Activated effector memory CD4-positive, alpha-beta T cell treated with Interleukin-2 at 50 U/mL for 16 hours (primary cell): ENCODE measurements around the gene CD4.

Experiments
- DNase-seq: peaks from one replicate; pipeline ENCODE4 v3.0.0-alpha.2; 2020

CD4 gene

DNA sequence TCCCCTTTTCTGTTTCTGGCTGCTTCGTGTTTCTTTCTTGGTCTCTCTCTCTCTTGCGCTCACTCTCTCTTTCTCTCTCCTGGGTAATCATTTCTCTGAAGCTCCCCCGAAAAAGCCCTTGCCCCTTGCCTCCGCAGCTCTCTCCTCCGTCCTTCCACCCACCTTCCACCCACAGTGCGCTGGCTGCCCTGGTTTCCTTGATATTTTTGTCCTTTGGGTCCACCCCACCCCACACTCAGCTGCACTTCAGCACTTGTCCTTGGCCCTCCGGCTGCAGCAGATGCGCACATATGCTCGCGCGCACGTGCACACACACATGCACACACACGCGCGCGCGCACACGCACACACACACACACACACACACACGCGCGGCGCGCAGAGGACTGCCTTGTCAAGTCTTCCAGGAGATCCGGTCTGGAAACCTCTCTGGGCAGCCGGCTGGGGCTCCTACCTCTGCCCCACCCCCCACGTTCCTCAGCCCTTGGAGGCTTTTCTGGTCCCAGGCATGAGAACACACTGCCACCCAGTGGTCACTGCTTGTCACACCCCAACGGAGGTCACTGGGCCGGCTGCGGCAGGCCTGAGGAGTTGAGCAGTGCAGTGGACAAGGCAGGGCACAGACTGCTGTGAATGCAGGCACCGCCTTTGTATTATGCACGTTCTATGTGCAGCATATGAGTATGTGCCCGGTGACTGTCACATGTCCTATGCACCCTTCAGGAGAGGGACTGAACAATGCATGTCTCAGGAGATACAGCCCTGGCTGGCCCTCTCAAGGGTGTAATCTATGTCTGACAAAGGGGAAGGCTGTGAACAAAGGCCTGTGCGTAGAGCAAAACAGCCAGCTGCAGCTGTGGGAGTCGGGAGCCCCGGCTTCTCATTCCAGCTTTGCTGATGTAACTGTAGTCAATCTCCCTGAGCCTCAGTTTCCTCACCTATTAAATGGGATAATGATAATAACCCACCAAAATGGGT lies 10.5 kb upstream of the CD4 start:
- peak; percentile 78 for DNase-seq

DNA sequence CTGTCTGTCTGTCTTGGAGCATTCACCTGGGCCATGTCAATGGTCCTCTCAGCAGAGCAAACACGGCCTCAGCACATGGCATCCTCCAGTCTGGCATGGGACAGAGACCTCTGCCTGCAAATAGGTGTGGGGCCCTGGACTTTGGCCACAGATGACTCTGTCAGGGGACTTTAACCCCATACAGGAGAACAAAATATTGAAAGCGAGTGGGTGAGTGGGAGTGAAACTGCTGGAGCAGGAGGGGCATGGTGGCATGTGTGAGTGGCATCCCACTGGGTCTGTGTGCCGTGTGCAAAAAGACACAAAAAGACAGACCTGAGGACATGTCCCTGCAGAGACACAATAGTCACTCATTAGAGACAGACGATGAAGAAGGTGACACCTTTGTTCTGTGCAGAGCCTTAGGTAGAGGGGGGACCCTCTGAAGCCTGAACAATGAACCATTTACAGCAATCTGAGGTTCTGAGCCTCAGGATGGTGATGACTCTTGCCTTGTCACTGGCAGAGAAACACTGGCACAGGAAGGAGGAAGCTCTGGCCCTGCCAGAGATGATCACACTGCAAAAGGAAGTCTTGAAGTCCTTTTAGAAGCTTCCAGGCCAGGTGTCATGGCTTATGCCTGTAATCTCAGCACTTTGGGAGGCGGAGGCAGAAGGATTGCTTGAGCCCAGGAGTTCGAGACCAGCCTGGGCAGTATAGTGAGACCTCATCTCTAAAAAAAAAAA lies 9.5 kb upstream of the CD4 start:
- no peak for DNase-seq

GRCh38 chr12:6780573-6780972 lies 8.8 kb upstream of the CD4 start:
- no peak for DNase-seq

DNA sequence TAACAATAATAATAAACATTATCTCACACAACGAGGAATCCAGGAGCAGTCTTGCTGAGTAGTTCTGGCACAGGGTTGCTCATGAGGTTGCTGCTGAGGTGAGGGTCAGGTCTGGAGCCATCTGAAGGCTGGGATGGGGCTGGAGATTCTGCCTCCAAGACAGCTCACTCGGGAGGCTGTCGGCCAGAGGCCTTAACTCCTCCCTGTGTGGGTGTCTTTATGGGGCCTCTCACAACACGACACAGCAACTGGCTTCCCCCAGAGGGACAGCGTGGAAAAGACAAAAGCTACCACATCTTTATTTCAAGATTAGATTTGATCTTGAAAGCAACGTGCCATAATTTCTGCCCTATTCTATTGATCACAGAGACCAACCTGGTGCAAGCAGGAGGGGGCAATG lies 7.2 kb upstream of the CD4 start:
- DNase-seq, result no peak

GRCh38 chr12:6782850-6783566 lies 6.3 kb upstream of the CD4 start:
- no peak for DNase-seq

DNA sequence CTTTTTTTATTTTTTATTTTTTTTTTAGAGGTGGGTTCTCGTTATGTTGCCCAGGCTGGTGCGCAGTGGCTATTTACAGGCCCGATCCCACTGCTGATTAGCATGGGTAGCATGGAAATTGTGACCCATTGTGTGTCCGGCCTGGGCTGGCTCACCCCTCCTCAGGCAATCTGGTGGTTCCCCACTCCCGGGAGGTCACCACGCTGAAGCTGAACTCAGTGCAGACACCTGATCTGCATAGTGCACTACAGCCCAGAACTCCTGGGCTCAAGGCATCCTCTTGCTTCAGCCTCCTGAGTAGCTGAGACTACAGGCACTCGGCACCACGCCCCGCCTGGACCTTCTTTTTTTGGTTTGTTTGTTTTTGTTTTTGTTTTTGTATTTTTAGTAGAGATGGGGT lies 5.5 kb upstream of the CD4 start:
- no peak for DNase-seq

- no peak for DNase-seq
Observed at GRCh38 chr12:6784296-6784695, 5.0 kb upstream of the CD4 start.

- DNase-seq, result no peak
Observed at GRCh38 chr12:6784761-6785160, 4.6 kb upstream of the CD4 start.

- DNase-seq, result no peak
Observed at GRCh38 chr12:6786416-6787094, 2.8 kb upstream of the CD4 start.

- DNase-seq, result no peak
Observed at GRCh38 chr12:6787309-6787708, 2.0 kb upstream of the CD4 start.

DNA sequence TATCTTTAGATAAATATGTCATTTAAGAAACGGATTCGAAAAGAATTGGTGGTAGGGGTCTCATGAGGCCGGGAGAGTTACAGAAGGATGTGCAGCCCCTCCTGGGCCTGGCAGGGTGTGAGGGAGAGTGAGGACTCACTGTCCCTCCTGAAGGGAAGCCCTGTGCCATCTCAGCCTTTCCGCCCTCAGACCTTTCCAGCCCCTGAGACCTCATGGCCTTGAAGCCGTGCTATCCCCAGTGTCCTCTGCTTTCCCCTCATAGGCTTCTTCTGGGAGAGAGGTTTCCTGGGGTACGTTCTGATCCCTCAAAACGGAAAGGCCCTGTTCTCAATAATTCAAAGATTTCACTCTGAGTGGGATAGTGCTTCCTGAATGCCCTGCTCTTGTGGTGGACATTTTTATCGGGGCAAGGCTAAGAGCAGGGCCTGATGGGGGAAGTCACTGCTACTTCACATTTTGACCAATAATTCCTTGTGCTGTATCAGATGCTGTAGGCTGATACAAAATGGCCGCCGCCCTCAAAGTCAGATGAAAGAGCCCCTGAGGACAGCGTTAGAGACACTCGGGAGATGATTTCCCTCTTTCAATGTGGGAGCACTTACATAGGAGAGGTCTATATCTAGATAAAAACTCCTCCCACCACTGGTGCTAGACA lies 1.3 kb downstream of the CD4 start:
- peak; percentile 39 for DNase-seq

DNA sequence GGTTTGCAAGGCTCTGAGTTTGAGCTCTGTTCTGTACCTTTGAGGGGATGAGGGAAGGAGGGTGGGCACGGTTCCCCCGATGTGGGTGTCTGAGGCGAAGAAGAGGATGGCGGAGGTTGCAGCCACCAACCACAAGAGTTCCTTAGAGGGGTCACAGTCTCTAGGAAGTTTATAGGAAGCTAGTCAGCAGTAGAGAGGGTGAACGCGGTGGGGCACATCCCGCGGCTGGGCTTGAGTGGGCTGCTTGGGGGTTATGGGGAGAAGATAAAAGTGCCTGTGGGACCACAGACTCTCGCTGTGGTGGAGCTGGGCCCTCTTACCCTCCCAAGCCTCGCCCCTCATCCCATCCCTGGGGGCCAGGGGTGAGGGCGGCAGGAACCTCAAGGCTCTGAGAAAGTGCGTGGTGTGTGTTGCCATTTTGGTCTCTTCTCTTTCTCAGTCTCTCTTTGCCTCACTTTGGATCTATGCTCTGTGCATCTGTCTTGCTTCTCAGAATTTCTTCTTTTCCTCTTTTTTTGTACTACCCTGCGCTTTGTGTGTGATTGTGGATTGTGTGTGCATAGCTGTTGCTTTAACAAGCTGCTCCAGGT lies 2.7 kb downstream of the CD4 start:
- no peak for DNase-seq

DNA sequence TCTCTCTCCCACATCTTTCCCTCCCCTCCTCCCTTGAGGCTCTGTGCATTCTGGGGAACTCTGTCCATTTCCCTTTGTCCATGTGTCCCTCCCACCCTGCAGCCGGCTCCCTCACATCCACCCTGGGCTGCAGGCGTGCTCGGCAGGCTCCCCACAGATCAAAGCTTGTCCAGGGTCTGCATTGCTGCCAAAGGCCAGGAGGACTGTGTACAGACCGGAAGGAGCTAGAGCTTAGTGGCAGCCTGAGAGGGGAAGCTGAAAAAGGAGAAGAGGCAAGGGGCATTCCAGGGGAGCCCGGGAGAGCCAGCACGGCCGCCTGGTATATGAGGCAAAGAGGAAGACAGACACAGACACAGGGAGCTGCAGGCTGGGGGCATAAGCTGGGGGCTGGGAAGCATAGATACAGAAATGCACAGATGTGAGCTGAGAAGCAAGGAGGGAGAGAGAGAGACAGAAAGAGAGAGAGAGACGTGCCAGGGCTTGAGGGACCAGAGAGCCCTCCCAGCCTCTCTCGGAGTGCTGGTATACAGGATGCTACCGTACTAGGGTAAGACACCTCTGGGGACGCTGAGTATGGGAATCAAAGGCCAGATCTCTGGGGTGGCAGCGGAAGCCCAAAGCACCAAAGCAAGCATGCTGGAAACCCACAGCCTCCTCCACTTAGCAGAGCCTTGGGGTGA lies 3.3 kb downstream of the CD4 start:
- DNase-seq, result peak; percentile 43

GRCh38 chr12:6795088-6795487 lies 5.8 kb downstream of the CD4 start:
- DNase-seq, result no peak

DNA sequence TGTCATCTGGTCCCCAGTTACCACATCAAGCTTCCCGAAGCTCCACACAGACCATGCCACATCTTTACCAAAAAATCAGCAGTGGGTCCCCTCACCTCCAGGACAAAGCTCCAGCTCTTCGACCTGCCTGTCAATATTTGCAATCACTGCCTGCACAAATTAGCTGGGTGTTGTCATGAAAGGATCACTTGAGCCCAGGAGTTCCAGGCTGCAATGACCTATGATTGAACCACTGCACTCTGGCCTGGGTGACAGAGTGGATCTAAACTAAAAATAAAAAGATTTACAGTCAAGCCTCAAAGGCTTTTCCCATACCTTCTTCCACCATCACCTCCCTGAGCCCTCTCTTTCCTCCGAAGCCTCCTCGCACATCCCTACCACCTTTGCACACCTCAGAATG lies 7.2 kb downstream of the CD4 start:
- no peak for DNase-seq

- no peak for DNase-seq
Observed at GRCh38 chr12:6799147-6799546, 9.8 kb downstream of the CD4 start.

DNA sequence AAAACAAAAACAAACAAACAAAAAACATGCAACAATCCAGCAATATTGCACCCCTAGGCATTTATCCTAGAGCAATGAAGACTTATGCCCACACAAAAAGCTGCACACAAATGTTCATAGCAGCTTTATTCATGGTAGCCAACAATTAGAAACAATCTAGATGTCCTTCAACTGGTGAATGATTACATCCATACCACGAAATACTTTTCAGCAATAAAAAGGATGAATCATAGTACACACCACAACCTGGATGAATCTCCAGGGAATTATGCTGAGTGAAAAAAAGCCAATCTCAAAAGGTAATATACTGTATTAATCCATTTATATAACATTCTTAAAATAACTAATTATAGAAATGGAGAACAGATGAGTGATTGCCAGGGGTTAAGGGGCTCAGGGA lies 17.8 kb downstream of the CD4 start:
- DNase-seq, result no peak

DNA sequence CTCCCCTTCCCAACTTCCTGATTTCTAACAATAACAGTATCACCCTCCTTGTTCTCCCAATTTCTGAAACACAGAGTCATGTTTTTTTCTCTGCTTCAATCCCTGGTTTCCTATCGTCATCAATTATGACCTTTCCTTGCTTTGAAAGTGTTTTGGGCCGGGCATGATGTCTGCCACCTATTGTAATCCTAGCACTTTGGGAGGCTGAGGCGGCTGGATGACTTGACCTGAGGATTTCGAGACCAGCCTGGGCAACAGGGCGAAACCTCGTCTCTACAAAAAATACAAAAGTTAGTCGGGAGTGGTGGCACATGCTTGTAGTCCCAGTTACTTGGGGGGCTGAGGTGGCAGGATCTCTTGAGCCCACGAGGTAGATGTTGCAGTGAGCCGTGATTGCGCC lies 19.7 kb downstream of the CD4 start:
- no peak for DNase-seq

DNA sequence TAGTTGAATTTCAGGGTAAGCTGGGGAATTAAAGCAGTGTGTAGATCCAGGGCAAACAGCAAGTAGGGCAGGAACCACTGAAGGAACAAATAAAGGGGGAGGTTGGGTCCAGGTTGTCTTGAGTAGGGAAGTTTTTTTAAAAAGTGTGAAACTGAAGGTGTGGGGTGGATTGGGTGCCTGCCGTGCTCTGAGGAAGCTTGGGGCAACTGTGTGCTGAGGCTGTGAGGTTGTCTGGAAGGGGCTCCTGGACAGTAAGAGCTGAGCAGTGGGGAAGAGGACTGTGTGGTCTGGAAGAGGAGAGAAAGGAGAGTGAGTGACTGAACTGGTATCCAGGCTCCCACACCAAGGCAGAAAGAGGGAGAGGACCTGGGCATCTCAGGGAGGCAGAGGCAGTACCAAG lies 21.4 kb downstream of the CD4 start:
- no peak for DNase-seq

GRCh38 chr12:6813363-6813762 lies 24.0 kb downstream of the CD4 start:
- no peak for DNase-seq

- no peak for DNase-seq
Observed at GRCh38 chr12:6816598-6816997, 27.3 kb downstream of the CD4 start.
